ENCODE measurements around the gene HLA-DPB1.
"Not testable (repeated sequence)": the region's sequence is repeated elsewhere in the genome, so short reads cannot be mapped to it uniquely, and the experiment has no call there.

HLA-DPB1 gene

DNA sequence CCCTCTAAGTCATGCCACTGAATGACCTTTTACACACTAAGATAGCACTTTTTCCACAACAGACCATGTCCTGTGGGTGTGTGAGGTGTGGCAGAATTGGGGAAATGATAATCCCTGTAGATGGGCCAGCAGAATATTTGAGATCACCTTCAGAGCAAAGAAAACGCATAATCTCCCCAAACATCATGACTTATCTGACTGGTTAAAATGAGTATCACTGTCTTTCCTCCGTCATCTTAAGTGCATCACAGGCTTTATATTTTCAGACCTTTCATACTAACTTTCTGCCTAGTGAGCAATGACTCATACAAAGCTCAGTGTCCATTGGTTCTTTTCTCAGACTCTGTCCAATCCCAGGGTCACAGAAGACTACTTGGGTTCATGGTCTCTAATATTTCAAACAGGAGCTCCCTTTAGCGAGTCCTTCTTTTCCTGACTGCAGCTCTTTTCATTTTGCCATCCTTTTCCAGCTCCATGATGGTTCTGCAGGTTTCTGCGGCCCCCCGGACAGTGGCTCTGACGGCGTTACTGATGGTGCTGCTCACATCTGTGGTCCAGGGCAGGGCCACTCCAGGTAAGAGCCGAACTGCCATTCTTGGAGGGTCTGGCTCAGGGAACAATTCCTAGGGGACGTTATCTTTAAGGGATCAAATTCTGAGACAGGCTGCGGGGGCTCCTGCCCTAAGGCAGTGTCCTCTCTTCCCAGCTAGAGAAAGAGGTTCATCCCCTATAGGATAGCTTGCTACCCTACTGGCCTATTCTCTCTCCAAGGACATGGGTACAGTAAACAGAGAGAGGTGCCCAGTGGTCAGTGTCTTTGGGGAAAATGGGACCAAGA is at the start of gene HLA-DPB1:
Gene HLA-DPB1 (plus strand): TSS at position 423 of the 838 bp plus-strand sequence. CDS start 52 bp downstream, at position 475.
- no peak for DNase-seq (ENCODE audit: low read depth in 2 of 2, low spot score in 1 of 2)

DNA sequence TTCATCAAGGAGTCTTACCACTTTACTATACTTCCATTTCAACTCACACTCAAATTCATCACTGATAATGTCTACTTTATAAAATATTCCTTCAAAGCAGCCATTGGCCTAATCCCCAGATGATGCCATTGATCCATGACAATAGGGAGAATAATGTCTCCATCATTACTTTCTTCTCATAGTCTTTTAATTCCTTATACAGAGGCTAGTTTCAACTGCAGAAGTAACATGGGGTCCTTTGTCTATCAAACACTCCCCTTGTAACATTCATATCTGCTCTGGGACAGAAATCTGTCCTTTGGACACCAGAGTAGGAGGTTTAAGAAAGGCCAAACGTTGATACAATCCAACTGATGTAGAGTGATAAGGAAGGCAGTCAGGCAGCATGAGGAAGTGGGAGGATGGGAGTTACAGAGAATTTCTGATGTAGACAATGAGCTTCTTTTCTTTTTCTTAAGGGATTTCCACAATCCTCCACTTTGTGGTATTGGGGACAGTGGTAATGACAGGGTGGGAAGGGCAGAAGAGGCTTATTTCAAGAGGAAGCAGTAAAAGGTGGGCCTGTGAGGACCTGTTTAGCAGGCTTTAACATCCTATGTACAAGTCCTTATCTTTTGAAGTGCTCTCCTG is 47.5 kb upstream of the HLA-DPB1 start:
- DNase-seq (ENCODE audit: low read depth in 2 of 2, low spot score in 1 of 2) = no peak

DNA sequence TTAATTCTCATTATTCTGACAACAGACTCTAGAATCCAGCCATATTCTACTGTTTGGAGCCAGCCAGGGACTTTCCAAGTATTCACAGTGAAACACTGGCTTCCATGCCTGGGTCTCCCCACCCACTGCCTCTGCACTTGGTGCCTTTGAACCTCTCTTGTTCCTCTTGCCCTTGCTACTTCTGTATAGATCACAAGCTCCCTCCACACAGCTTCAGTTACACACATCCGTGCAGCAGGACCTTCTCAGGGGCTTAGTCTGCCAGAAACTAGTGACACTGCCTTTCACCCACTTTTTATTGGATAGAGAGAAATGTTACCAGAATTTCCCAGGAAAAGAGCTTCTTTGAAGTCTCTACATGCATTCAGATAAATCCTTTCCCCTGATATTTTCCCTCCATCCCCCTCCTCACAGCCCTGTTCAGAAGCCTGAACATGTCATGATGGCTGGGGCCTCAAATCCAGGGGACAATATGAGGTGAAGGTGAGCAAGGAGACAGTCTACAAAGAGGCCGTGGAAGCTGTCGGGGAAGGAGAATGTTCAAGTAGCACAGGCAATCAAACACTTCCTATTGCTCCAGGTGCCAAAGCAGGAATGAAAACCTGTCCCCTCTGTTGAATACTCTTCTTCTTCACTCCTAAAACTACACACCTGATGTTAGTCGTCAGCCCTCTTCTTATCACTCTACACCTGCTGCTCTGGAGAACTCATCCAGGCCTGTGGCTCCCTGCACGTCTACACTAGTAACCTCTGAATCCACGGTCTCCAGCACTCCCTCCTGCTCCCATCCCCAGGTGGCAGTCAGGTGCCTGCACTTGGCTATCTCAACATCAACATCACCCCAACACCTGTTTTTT is 46.2 kb upstream of the HLA-DPB1 start:
- DNase-seq (ENCODE audit: low read depth in 2 of 2, low spot score in 1 of 2) = no peak

DNA sequence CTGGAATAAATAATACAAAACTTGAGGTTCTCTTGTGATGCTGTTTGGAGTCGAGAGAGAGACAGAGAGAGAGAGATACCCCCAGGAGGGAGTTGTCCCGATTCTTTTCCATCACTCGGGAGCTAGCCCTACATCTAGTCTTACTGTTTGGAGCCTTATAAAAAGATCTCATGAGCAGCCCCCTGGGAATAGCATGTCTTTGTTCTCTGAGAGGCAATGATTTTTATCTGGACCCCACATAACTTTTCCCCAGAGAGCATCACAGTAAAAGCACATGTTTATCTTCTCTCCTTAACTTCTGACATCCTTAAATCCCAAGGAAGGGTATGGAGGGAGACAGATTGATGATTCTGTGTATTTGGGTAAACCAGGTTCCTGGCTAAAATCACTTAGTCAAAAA is 45.5 kb upstream of the HLA-DPB1 start:
- no peak for DNase-seq (ENCODE audit: low read depth in 2 of 2, low spot score in 1 of 2)

DNA sequence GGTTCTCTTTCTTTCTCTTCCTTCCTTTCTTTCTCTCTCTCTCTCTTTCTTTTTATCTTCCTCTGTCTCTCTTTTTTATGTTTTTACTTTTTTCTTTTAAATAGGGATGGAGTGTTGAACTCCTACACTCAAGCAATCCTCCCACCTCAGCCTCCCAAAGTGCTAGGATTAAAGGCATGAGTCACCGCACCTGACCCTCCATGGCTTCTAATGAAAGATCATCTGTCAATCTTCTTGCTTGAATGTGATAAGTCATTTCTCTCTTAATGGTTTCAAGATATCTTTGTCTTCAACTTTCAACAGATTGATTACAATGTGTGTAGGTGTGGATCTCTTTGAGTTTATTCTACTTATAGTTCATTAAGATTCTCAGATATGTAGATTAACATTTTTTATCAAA is 41.2 kb upstream of the HLA-DPB1 start:
- no peak for DNase-seq (ENCODE audit: low read depth in 2 of 2, low spot score in 1 of 2)

DNA sequence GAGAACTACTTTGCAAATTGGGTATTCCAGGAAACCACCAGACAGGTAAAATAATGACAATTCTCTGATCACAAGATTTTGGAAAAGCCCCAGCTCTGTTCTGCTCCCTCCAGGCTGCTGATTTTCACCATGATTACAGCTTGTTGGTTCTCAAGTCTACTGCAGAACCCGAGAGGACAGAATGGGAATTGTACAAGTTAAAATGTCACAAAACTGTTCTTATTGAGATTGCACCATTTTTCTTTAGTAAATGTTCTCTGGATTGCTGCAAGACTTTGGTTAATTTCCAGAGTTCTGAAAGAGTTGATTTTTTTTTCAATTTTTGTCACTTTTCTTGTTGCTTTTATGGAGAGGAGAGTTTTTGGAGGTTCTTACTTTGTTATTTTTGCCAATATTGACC is 39.3 kb upstream of the HLA-DPB1 start:
- DNase-seq (ENCODE audit: low read depth in 2 of 2, low spot score in 1 of 2) = no peak

DNA sequence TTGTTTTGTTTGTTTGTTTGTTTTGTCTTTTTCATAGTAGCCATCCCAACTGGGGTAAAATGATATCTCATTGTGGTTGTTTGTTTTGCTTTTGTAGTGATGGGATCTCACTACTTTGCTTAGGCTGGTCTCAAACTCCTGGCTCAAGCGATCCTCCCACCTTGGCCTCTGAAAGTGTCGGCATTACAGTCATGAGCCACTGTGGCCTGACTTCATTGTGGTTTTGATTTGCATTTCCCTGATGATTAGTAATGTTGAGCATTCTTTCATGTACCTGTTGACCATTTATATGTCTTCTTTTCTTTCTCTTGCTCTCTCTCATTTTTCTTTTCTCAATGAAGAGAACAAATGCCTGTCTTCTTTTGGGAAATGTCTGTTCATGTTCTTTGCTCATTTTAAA is 35.6 kb upstream of the HLA-DPB1 start:
- no peak for DNase-seq (ENCODE audit: low read depth in 2 of 2, low spot score in 1 of 2)

DNA sequence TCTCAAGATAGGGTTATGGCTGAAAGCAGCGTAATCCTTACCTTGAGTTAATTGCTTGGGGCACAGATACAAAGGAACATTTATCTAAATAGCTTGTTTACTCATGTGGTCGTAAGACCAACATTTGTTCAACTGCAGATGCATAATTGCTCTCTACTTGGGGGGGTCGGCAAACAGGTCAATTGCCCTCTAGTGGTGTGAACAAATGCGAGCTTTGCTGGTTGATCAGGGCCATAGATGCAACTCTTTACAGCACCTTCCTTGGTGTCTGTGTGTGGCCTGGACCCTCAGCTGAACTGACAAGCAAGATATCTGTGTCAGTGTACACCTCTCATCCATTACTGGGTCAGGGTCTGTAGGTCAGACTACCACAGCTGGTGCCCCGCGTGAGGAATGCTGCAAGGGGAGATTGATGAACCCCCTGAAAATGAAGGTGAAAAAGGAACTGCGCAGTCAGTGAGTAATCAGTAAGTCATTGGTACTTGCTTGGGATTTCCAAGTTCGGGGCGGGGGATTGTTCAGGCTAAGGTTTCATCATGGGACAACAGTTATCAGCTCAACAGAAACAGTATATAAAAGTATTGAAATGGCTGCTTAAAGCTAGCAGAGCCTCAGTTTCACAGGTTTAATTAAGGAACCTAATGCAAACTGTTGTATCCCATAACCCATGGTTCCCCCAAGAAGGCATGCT is 26.3 kb upstream of the HLA-DPB1 start:
- no peak for DNase-seq (ENCODE audit: low read depth in 2 of 2, low spot score in 1 of 2)

DNA sequence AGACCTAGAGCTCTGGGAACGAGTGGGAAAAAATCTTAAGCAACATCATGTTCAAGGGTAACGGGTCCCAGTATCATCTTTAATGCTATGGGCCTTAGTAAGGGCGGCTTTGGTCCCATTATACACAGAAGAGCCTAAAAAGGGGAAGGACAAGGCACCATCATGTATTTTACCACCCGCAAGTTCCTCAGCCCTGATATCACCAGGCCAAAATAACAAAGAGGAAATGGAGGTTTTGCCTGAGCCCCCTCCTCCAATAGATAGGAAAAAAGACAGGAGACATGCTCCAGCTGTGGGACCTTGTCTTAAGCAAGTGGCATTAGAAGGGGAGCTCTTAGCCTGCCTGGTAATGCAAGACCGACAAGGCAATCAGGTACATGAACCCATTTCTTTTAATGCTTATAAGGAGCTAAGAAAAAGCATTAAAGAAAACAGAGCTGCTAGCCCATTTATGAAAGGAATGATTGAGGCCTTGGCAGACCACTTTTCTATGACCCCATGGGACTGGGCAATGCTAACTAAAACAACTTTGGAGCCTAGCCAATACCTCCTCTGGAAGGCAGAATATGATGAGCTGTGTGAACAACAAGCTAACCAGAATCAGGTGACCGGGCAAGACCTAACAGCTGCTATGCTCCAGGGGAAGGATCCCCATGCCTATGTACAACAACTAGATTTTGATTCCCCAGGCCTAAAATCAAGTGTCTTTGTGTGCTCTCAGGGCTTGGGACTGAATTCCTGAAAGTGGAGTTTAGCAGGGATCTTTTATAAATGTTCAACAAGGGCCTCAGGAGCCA is 25.6 kb upstream of the HLA-DPB1 start:
- no peak for DNase-seq (ENCODE audit: low read depth in 2 of 2, low spot score in 1 of 2)

DNA sequence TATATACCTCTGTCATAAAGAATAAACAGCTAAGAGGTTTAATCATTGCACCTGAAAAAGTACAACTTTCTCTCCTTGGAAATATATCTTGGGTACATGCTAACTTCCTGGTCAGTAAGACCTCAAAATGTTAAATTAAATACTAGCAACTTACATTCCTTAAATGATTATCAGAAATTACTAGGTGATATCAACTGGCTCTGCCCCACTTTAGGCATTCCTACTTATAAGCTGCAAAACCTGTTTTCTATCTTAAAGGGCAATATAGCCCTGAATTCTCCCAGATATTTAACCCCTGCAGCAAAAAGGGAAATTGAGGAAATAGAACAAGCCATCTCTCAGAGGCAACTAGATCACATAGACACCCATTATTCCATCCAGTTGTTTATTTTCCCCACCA is 23.2 kb upstream of the HLA-DPB1 start:
- DNase-seq (ENCODE audit: low read depth in 2 of 2, low spot score in 1 of 2) = no peak

DNA sequence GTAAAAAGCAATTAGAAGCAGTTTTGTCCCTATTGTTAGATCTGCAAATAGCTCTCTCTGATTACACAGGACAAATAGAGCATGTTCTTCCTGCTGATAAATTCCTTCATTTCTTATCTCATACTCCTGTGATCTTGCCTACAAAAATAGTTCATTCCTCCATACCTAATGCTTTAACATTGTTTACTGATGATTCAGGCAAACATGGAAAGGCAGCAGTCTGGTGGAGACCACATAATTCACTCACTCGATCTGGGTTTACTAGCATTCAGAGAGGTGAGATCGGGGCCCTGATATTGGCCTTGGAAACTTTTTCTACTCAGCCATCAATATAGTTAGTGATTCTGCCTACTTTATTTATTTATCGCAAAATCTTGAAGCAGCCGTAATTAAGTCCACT is 22.6 kb upstream of the HLA-DPB1 start:
- DNase-seq (ENCODE audit: low read depth in 2 of 2, low spot score in 1 of 2) = no peak

DNA sequence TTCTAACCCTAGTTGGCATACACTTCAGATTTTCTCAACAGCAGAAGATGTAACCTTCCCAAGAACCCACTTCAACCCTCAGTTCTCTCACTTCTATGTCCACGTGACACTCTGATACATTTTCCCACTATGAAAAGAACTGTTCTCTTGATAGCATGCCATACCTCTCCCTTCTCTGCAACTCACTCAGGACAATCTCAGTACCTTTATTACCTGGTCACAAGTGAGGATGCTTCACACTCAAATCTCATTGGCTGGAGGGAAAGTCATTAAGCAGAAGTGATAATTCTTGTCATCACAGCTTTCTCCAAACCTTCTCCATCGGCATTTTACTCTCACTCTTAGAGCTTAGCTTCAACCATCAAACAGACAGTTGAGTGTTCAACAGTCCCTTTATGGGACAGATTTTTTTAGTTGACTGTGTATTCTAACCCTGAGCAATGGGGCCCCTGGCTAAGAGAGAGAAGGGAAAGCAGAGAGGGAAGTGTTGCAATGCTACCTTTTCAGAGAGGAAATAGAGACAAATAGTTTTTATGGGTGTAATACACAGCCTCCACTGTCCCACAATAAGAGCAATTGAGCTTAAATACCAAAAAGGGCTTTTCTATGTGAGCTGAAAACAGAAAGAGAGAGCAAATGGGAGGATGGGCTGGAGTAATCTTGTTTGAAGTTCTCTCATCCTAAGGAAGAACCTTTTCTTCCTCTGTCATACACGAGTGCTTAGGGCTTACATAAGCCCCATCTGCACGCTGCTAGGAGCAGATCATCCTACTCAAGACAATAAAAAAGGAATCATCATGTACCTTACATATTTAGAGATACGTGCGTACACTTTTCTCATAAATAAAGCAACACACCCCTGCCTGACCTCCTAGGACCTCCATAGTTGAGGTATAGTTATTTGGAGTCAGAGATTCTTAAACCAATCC is 18.3 kb upstream of the HLA-DPB1 start:
- DNase-seq (ENCODE audit: low read depth in 2 of 2, low spot score in 1 of 2) = no peak

DNA sequence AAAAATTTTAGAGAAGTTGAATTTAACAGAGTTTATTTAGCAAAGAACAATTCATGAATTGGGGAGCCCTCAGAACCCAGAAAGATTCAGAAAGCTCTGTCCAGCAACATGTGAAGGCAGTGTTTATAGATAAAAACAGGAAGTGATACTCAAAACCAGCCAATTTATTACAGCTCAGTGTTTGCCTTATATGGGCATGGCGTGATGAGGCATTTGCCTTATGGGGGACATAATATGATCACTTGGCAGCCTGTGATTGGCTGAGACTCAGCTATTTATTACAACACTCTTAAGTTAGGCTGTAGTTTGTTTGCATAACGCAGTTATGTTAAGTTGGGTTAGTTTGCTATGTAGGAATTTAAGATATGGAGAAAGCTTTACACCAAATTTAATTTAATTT is 13.8 kb upstream of the HLA-DPB1 start:
- no peak for DNase-seq (ENCODE audit: low read depth in 2 of 2, low spot score in 1 of 2)

DNA sequence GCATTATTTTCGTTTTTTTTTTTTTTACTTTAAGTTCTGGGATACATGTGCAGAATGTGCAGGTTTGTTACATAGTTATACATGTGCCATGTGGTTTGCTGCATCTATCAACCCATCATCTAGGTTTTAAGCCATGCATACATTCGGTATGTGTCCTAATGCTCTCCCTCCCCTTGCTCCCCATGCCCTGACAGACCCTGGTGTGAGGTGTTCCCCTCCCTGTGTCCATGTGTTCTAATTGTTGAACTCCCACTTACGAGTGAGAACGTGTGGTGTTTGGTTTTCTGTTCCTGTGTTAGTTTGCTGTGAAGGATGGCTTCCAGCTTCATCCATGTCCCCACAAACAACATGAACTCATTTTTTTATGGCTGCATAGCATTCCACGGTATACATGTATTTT is 12.4 kb upstream of the HLA-DPB1 start:
- not testable (repeated sequence) for DNase-seq (ENCODE audit: low read depth in 2 of 2, low spot score in 1 of 2)

DNA sequence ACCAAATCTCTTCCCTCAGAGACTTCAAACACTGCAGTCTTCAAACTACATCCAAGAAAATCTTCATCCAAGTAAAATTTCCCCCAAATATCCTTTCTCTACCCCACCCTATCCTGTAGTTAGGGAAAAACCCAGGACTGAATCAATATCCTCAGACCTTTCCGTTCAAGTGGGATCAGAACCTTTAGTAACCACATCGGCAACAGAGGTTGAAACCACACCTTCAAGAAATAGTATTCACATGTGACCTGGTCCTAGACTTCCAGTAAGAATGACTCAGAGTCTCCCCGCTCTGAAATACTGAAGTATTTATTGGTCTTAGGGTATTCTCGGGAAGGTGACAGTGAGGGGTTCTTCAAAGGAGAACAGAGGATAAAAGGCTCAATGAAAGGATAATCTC is 11.1 kb upstream of the HLA-DPB1 start:
- no peak for DNase-seq (ENCODE audit: low read depth in 2 of 2, low spot score in 1 of 2)

DNA sequence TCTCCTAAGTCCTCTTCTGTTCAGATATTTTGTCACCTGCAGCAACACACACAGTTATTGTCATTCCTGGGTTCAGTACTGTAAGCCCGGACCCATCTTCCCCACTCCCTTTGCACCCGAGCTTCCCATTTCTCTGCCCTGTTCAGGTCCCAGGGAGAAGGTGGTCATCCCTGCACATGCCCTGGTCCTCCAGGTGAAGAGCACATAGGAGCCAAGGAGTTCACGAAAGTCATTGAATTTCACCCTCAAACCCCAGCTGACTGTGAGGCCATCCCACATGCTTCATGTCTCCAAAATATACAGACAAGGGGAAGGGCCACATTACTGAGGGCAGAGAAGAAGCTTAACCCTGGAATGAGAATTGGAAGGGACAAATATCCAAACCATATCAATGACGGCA is 10.5 kb upstream of the HLA-DPB1 start:
- DNase-seq (ENCODE audit: low read depth in 2 of 2, low spot score in 1 of 2) = no peak

DNA sequence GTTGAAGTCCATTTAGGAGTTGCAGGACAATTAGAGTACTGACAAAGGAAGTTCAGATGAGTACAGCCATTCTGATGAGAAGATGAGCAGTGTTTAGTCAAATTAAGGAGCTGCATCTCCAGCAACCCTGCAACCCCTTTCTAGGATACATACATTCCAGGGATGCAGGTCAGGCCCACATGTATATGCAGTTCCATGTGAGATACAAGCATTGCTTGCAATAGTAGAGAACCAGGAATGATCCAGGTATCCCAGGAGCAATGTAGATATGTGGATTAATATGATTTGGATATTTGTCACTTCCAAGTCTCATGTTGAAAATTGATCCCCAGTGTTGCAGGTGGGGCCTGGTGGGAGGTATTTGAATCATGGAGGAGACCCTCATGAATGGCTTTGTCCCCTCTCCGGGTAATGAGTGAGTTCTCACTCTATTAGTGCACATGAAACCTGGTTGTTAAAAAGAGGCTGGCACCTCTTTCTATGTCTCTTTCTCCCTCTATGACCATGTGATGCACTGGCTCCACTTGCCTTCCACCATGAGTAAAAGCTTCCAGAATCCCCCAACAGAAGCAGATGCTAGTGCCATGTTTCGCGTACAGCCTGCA is 8.8 kb upstream of the HLA-DPB1 start:
- no peak for DNase-seq (ENCODE audit: low read depth in 2 of 2, low spot score in 1 of 2)

DNA sequence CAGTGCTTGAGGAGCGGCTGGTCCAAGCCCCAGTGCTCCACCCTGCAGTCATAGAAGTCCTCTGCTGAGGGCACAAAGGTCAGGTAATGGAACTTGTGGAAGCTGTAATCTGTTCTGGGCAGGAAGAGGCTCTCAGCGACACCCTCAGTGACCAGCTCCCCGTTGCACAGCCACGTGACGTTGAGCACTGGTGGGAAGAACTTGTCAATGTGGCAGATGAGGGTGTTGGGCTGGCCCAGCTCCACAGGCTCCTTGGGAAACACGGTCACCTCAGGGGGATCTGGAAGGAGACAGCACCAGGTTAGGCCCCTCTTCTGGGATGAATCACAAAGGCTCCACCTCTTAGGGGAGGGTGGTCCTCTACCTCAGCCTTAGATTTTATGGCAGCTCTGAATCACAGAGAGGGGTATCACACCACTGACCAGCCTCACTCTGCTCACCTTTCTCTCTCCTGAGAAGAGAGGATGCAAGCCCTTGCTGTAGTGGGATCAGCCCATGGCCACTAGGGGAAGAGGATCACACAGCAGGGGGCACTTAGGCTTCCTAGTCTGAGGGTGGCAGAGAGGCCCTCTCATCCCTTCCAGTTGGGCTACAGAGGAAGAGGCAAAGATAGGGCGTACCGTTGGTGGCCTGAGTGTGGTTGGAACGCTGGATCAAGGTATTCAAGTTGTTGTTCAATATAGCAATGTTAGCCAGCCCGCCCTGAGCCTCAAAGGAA is 6.6 kb upstream of the HLA-DPB1 start:
- DNase-seq (ENCODE audit: low read depth in 2 of 2, low spot score in 1 of 2) = no peak

Data from stimulated activated CD8-positive, alpha-beta memory T cell treated with anti-CD3 and anti-CD28 coated beads, Interleukin-4, amount 100 ng/mL, for 1 hour (primary cell).